GM21576 (cell line): ENCODE results near the gene HOXD13.

Experiments
- ATAC-seq: cut with Tn5 transposase; IDR thresholded peaks from one replicate; pipeline ENCODE4 v1.9.1; 2021; ENCODE audit warnings: mild to moderate bottlenecking, moderate library complexity; ENCODE audit not compliant: unreplicated experiment

HOXD13 gene

GRCh38 chr2:176105078-176105729, 12.7 kb downstream of the HOXD13 start:
- no peak for ATAC-seq

DNA sequence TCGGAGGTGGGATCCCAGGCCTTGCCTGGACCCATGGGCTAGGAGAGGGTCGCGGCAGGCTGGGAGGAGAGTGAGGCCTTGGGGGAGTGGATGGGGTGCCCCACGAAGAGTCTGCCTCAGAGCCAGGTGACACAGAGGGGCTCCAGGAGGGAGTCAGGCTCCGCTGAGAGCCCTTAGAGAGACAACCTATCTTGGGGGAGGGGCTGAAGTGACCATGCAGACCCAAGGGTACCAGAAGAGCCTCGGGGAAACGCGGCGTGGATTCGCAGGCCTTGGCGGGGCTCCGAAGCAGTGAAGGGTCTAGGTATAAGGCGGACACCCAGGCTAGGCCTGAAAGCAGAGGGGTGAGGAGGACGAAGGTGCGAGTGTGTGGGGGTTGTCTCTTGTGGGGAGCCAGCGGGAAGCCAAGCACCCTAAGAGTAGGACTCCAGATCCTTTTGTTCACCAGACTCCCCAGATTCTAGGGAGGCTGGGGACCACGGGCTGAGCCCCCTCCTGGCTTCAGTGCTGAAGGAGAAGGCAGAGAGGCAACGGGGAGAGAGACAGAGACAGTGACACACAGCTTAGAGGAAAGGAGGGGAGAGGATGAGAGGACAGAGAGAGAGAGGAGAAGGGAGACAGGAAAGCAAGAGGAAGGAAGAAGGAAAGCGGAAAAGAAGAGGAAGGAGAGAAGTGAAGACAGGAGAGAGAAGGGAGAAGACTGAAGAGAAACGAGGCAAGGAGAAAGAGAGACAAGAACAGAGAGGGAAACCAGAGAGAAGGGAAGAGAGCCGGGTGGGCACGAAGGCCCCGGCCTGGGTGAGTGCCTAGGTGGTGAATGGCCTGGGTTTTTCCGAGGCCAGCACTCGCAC, 13.4 kb downstream of the HOXD13 start:
- ATAC-seq = no peak

- ATAC-seq = no peak
These were observed 14.3 kb downstream of the HOXD13 start, which contains the start of gene HOXD11 for GRCh38 chr2:176106581-176107539. Gene HOXD11, plus strand, starts transcription at chr2:176107280. Its CDS starts 76 bp downstream, at chr2:176107356.

GRCh38 chr2:176107731-176108181, 15.2 kb downstream of the HOXD13 start:
- ATAC-seq = no peak

- no peak for ATAC-seq
These were observed 16.8 kb downstream of the HOXD13 start for GRCh38 chr2:176109192-176109901.

DNA sequence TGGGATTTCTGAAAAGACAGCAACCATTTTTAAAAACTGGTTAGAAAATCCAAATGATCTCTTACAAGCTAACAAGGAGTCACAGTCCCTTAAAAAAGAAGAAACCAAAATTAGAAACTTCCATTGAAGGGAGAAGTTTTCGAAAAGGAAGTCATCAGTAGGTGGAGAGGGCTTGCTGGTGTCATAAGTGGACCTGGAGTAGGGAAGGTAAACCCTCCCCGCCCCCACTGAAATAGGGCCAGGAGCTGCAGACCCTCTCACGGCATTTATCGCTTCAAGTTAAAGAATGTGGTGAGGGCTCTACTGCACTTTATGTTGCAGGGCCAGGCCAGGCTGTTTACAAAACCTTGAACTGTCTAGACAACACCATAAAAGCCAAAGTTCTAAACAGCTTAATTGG, 17.4 kb downstream of the HOXD13 start:
- ATAC-seq = no peak

- no peak for ATAC-seq
These were observed 18.1 kb downstream of the HOXD13 start for GRCh38 chr2:176110415-176111308.

DNA sequence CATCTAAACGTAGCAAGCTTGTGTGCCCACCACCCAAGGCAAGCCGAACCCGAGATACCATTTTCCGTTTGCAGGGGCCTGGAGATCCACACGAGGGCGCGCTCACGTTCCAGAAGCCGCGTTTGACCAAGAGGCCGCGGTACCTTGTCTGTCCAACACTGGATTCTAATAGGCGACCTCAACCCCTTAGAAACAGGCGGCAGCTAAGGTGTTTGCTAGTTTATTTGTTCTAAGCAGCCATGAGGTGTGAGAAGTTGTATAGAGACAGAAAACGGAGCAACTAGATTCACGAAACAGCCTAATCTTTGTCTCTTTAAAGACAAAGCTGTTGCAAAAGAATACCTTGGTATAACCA, 18.8 kb downstream of the HOXD13 start:
- no peak for ATAC-seq

DNA sequence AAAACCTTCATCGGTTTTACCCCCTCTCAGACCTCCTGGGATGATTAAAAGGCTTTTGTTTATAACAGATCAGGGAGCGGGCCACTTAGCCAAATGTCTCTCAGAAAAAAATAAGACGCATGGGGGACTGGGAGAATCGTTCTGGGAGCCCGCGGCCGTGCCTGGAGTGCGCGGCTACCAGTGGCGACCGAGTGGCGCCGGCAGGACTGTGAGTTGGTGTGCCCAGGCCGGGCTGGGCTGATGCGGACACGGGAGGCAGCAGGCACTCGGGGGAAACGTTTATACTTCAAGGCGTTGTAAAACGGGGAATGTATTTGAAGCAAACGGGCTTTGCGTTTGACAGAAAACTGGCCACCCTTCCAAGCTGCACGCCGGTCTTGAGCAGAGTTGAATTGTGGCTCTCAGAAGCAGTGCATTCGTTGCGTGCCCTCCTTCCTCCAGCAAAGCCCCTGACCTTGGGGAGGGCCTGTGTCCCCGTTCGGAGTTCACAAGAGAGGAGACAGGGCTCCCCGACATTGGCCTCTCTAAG, 19.4 kb downstream of the HOXD13 start:
- ATAC-seq = no peak

DNA sequence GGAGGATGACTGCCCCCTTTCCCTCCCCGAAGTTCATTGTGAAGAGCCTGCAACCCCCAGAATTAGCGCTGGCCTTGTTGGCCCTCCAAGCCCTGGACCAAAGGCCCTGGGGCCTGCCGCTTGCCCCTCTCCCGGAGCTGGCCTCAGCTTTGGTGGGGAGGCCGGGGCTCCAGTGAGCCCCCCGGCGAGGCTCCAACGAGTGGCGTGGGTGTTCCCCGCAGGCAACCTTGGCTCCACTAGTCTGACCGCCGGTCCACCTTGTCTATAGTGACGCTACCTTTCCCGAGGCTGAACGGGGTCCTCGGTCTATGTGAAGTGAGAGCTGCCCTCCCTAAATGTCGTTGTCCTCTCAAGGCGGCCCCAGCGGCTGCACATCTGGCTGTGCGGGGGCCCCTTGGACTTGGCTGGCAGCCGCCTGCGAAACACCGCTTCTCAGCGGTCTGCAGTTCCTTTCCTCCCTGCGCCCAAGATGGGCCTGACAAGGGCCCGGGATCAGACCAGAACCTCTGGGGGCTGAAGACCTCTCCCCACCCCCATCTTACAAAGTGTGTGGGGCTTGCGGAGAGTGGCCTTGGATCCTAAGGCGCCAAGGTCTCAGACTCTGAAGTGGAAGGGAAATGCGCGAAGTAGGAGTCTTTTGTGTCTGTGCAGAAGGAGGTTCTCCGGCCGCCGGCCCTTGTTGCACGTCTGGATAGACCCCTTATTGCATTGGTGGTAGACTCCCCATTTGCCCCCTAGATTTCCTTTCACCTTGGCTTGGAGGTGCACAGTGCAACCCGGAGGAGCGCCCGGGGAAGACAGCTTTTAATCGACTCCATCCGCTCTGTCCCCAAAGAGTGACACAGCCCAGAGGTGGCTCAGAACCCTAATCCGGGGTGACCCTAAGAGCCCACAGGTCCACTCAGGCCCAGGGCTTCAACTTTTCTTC, 20.1 kb downstream of the HOXD13 start:
- no peak for ATAC-seq

DNA sequence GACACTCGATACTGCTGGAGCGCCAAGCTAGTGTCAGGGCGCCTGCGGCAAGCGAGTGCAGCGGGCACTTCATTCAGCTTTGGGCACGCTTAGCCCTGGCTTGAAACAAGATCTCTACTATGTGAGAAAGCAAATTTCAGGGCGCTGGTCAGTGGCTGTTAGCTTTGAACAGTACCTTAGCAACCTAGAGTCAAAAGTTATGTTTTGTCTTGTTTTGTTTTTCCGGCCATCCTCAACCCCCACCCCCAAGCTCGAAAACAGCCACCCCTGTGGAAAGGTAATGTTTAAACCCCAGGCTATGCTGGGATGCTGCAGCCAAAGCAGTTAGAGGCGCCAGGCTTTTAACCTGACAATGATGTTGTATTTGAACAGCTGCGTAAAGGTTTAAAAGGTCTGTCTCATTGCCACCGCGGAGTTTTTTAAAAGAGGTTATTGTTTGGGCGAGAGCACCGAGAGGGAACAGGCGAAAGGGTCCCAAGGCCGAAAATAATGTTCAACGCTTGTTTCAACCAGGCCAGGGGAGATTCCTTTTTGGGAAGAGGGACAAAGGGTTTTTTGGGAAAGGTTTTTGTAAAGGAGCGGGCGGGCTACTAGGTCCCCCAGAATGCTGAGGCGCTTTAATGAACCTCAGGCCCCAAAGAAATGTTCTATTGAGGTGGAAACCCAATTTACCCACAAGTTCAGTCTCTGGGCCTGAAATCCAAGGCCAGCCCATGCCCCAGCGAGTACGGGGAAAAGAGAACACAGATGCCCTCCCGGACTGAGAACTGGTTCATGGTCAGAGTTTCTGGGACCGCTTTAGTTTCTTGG, 21.8 kb downstream of the HOXD13 start:
- no peak for ATAC-seq

DNA sequence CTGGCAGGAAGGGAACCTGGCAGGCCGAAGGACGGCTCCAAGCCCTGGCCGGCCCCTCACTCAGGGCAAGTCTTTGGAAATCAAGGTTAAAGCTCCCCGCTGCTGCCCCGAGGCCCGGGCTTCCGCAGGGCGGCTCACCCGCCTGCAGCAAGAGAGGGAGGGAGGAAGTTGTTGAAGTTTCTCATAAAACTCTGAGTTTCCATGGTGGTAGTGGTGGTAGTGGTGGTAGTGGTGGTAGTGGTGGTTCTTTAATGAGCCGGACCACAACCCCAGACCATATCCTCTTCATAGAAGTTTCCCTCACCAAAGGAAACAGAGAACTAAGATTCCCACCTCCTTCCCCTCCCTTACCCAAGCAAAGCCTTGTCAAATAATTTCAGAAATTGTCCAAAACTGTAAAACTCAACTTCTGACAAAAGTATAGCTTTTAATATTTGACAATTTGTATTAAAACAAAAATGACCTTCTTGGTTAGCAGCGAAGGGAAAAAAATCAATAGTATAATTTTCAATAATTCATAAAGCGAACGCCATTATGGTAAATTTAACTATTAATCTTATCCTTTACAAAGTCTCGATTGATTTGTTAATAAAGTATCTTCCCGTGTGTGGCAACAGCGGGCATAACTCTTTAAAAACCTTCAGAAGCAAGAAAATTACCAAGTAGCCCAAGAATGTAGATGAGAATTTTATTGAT, 22.6 kb downstream of the HOXD13 start:
- no peak for ATAC-seq

GRCh38 chr2:176115883-176116813, 23.6 kb downstream of the HOXD13 start, which contains the start of gene HOXD10:
Gene HOXD10, plus strand, starts transcription at chr2:176116778. Its CDS starts 56 bp downstream, at chr2:176116834.
- no peak for ATAC-seq

DNA sequence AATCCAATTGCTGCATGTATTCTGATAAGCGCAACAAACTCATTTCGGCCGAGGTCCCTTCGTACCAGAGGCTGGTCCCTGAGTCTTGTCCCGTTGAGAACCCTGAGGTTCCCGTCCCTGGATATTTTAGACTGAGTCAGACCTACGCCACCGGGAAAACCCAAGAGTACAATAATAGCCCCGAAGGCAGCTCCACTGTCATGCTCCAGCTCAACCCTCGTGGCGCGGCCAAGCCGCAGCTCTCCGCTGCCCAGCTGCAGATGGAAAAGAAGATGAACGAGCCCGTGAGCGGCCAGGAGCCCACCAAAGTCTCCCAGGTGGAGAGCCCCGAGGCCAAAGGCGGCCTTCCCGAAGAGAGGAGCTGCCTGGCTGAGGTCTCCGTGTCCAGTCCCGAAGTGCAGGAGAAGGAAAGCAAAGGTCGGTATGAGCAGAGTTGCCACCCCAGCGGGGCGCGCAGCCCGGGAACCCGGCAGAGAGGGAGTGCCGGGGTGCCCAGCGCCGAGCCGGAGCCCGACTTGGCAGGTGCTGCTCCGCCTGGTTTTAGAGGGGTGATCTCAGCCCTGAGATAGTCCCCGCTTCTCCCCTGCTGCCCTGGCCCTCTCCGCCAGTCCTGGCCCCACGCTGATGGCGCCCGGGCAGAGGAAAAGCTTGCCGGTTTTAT, 24.8 kb downstream of the HOXD13 start:
- no peak for ATAC-seq

DNA sequence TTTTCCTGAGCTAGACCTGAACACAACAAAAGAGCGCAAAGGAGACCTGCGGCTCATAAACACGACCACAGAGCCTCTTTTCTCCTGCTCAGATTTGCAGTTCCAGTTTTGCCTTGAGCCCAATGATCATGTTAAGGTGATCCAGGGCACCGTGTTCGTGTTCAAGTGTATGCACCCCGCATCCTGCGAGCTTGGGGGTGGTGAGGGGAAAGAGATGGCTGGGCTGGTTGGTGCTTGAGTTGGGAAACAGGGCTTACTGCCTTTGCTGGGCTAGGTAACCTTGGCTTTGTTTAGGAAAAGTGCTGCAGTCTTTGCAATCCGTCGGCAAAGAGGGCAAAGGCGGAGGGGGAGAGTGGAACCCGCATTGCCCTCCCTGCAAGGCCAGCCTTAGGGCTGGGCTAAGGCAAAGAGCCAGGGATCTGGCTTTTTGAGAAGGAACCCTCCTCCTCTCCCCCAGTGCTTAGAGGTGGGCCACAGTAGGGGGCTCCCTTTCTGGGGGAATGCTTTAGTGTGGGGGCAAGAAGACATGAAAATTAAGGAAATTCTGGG, 25.4 kb downstream of the HOXD13 start:
- ATAC-seq = no peak
